Measurements from ENCODE around the gene RNF149. TPM values are rescaled to one million over a fixed set of nuclear protein-coding genes. Genes with fewer than 3 reads are reported as not detected.
"Not testable (repeated sequence)": the region's sequence is repeated elsewhere in the genome, so short reads cannot be mapped to it uniquely, and the experiment has no call there.

RNF149 gene
- polyA plus RNA-seq, 3 donors, result 35.2 to 64.6 (median 59.6) TPM

GRCh38 chr2:101235956-101236355, 72.5 kb downstream of the RNF149 start:
- DNase-seq, result not testable (repeated sequence)

GRCh38 chr2:101234169-101234938, 74.1 kb downstream of the RNF149 start:
- no peak for DNase-seq

- no peak for DNase-seq
Measured at GRCh38 chr2:101232770-101233169, 75.7 kb downstream of the RNF149 start.

- DNase-seq, result no peak
Measured at GRCh38 chr2:101231937-101232730, 76.4 kb downstream of the RNF149 start.

GRCh38 chr2:101231240-101231639, 77.3 kb downstream of the RNF149 start:
- DNase-seq, result no peak

- DNase-seq, result peak; percentile 67
Measured at GRCh38 chr2:101230541-101231001, 77.9 kb downstream of the RNF149 start.

Other genes with a start within 250 kb of the RNF149 start
- gene TBC1D8, start 157.3 kb downstream of the RNF149 start, polyA plus RNA-seq (ENCODE audit: insufficient read length in 3 of 3), result 10 to 100 TPM; 25.8 to 44.6 (median 41.0) TPM
- 10 to 100 TPM; 49.8 to 61.3 (median 60.1) TPM for gene CNOT11, start 55.8 kb downstream of the RNF149 start, polyA plus RNA-seq (ENCODE audit: insufficient read length in 3 of 3)
- gene CREG2, start 78.8 kb upstream of the RNF149 start, polyA plus RNA-seq (ENCODE audit: insufficient read length in 3 of 3), result under 1 TPM; 0.37 to 0.96 (median 0.55) TPM
- 1 to 10 TPM in 1 of 3 donors, under 1 TPM in 2; 0.75 to 1.2 (median 0.95) TPM for gene RFX8, start 166.4 kb upstream of the RNF149 start, polyA plus RNA-seq (ENCODE audit: insufficient read length in 3 of 3)